Keratinocyte (primary cell): ENCODE data around the gene MRPS10. TPM values are rescaled to one million over a fixed set of nuclear protein-coding genes. Genes with fewer than 3 reads are reported as not detected.
A peak's percentile ranks its signal among the peaks of the same experiment; 100 is the strongest.

Source experiments
- DNase-seq: peaks from one replicate; pipeline ENCODE4 v3.0.0-alpha.2; 2011; ENCODE audit warnings: low read depth, missing footprints, low spot score
- FAIRE-seq: peaks from 2 replicates; lab custom pipeline; 2011; peaks lifted over from hg19 to GRCh38; lab: Jason Lieb, UNC
- H2AFZ ChIP-seq: 2 replicates; pipeline ENCODE4 v1.6.0; 2012; ENCODE audit warnings: low read length, control low read depth, inconsistent platforms; ENCODE audit not compliant: control insufficient read depth
- H3K27ac ChIP-seq: 2 replicates; pipeline ENCODE4 v1.5.1; 2011; ENCODE audit warnings: low read length; ENCODE audit not compliant: control insufficient read depth, insufficient read depth
- H3K27me3 ChIP-seq: 3 replicates; pipeline ENCODE4 v1.6.0; 2011; ENCODE audit warnings: low read length; ENCODE audit not compliant: control insufficient read depth, insufficient read depth; ENCODE audit errors: extremely low read depth
- H3K36me3 ChIP-seq, 2 experiments: 2 replicates in 1 of 2; 3 replicates in 1 of 2; pipeline ENCODE4 v1.5.1; 2011; ENCODE audit warnings: low read length in 2 of 2, mild to moderate bottlenecking in 1 of 2; ENCODE audit not compliant: control insufficient read depth in 2 of 2, insufficient read depth in 2 of 2; ENCODE audit errors: extremely low read depth in 1 of 2
- H3K4me1 ChIP-seq: 3 replicates; pipeline ENCODE4 v1.5.1; 2011; ENCODE audit warnings: low read length; ENCODE audit not compliant: control insufficient read depth, insufficient read depth; ENCODE audit errors: extremely low read depth
- H3K4me2 ChIP-seq: 3 replicates; pipeline ENCODE4 v1.6.0; 2011; ENCODE audit warnings: low read depth, low read length; ENCODE audit not compliant: control insufficient read depth, insufficient read depth; ENCODE audit errors: extremely low read depth
- H3K4me3 ChIP-seq, 3 experiments: fragments of 200-600 bp in 1 of 3; sonication (generic) in 1 of 3; 2 replicates in 2 of 3; 3 replicates in 1 of 3; pipeline ENCODE4 v1.5.1; 2011 to 2016; ENCODE audit warnings: low read length in 3 of 3, mild to moderate bottlenecking in 3 of 3, control low read depth in 2 of 3, inconsistent platforms in 1 of 3, low read depth in 1 of 3, mixed read lengths in 1 of 3, mixed run types in 1 of 3, moderate library complexity in 1 of 3; ENCODE audit not compliant: control insufficient read depth in 2 of 3, insufficient read depth in 2 of 3; ENCODE audit errors: extremely low read depth in 1 of 3
- H3K79me2 ChIP-seq: 2 replicates; pipeline ENCODE4 v1.6.0; 2012; ENCODE audit warnings: low read length; ENCODE audit not compliant: control insufficient read depth, insufficient read depth
- H3K9ac ChIP-seq: 3 replicates; pipeline ENCODE4 v1.6.0; 2011; ENCODE audit warnings: low read length; ENCODE audit not compliant: control insufficient read depth, insufficient read depth; ENCODE audit errors: extremely low read depth
- H3K9me1 ChIP-seq: 3 replicates; pipeline ENCODE4 v1.6.0; 2011; ENCODE audit warnings: low read length; ENCODE audit not compliant: control insufficient read depth, insufficient read depth; ENCODE audit errors: extremely low read depth
- H3K9me3 ChIP-seq: 2 replicates; pipeline ENCODE4 v1.5.1; 2012; ENCODE audit warnings: low read depth, low read length; ENCODE audit not compliant: control insufficient read depth
- H4K20me1 ChIP-seq: 3 replicates; pipeline ENCODE4 v1.6.0; 2011; ENCODE audit warnings: low read length; ENCODE audit not compliant: control insufficient read depth, insufficient read depth; ENCODE audit errors: extremely low read depth
- CTCF ChIP-seq, 3 experiments: IDR thresholded peaks in 1 of 3; conservative IDR thresholded peaks in 1 of 3; optimal IDR thresholded peaks in 1 of 3; 2 replicates in 2 of 3; 3 replicates in 1 of 3; pipeline versions ENCODE3 to v1.5.1; 2011; ENCODE audit warnings: low read length in 3 of 3, mild to moderate bottlenecking in 3 of 3, moderate library complexity in 2 of 3, control low read depth in 1 of 3, inconsistent platforms in 1 of 3; ENCODE audit not compliant: insufficient read depth in 2 of 3; ENCODE audit errors: extremely low read depth in 1 of 3
- EZH2 ChIP-seq: IDR thresholded peaks from one replicate; pipeline ENCODE4 v1.6.1; 2012; ENCODE audit warnings: inconsistent platforms, mild to moderate bottlenecking, low read length, moderate library complexity
- dilution Hi-C: fragments of 300-500 bp; cut with MboI; formaldehyde crosslinking; loops from one replicate; pipeline ENCODE4 v1.7.0; 2020; ENCODE audit warnings: low sequenced_read_pairs; ENCODE audit not compliant: extremely low pct_ligation_motif_present
- polyA plus RNA-seq, 5 experiments: library from polyadenylated mRNA; depleted of rRNA in 3 of 5; stranded (reverse) in 3 of 5; stranded (forward) in 1 of 5; unstranded in 1 of 5; fragments of >200 nt; gene quantifications; 1 replicate in 1 of 5; 2 replicates in 3 of 5; 3 replicates in 1 of 5; pipeline versions ENCODE4 v1.2.1 to v1.2.3, GENCODE V29; 2011 to 2012; ENCODE audit warnings: missing spikeins in 2 of 5, low read depth in 1 of 5, low replicate concordance in 1 of 5

MRPS10 gene
- polyA plus RNA-seq, 1 donor (not counting 4 experiments of a cell fraction or from before 2014, with no cell fraction given): 80.1 TPM

GRCh38 chr6:42222448-42222847, 4.8 kb upstream of the MRPS10 start:
- Histone ChIP-seq H2AFZ (no peak overlapping the region), H3K4me1 (peaks cover 56% of the 10 kb centered on the region)

GRCh38 chr6:42221546-42221945, 3.9 kb upstream of the MRPS10 start:
- Histone ChIP-seq H3K27me3 (no peaks in the 10 kb centered on the region), H3K9ac (peak overlapping the region; percentile 1), H3K79me2 (peaks cover 11% of the 10 kb centered on the region), H4K20me1 (no peaks in the 10 kb centered on the region), H3K4me2 (peak overlapping the region; percentile 55), H3K4me3 (no peak overlapping the region), H3K9me3 (no peaks in the 10 kb centered on the region), H3K27ac (peak overlapping the region; percentile 75), H3K9me1 (no peaks in the 10 kb centered on the region), H2AFZ (peak overlapping the region; percentile 60), H3K36me3 (no peaks in the 10 kb centered on the region), H3K4me1 (peaks cover 50% of the 10 kb centered on the region)
- FAIRE-seq: peak; percentile 87
- dilution Hi-C loops: no loop called here
- TF ChIP-seq EZH2: no peak
- no peak for TF ChIP-seq CTCF (optimal IDR thresholded peaks at IDR 0.05 in 1 of 3, IDR thresholded peaks at IDR 0.05 in 1 of 3, conservative IDR thresholded peaks at IDR 0.05 in 1 of 3; ENCODE audit: extremely low read depth in 1 of 3, insufficient read depth in 2 of 3, low read length in 3 of 3)
- DNase-seq: no peak

More at GRCh38 chr6:42222448-42222847, 4.8 kb upstream of the MRPS10 start:
- no peaks in the 10 kb centered on the region for H3K9me1 ChIP-seq
- no peak for DNase-seq
- no peaks in the 10 kb centered on the region for H3K9me3 ChIP-seq
- dilution Hi-C loops: no loop called here
- H3K27ac ChIP-seq: no peak overlapping the region
- no peak overlapping the region for H3K9ac ChIP-seq
- no peaks in the 10 kb centered on the region for H4K20me1 ChIP-seq
- TF ChIP-seq EZH2 (no peak), CTCF (optimal IDR thresholded peaks at IDR 0.05 in 1 of 3, IDR thresholded peaks at IDR 0.05 in 1 of 3, conservative IDR thresholded peaks at IDR 0.05 in 1 of 3; ENCODE audit: extremely low read depth in 1 of 3, insufficient read depth in 2 of 3, low read length in 3 of 3) (no peak)
- no peaks in the 10 kb centered on the region for H3K27me3 ChIP-seq
- H3K36me3 ChIP-seq: peaks cover 0 to 2% of the 10 kb centered on the region in 2 experiments
- no peak for FAIRE-seq
- no peak overlapping the region for H3K4me2 ChIP-seq
- no peak overlapping the region for H3K4me3 ChIP-seq
- peaks cover 2% of the 10 kb centered on the region for H3K79me2 ChIP-seq
